Suppressor macrophage (primary cell): Measurements from ENCODE around the gene CLOCK.

ENCODE experiments used
- DNase-seq, 4 experiments: peaks; one replicate each; pipeline ENCODE4 v3.0.0-alpha.2; 2020 to 2022

CLOCK gene

GRCh38 chr4:55469979-55470378 lies 76.7 kb downstream of the CLOCK start:
- DNase-seq = no peak

GRCh38 chr4:55468724-55469123 lies 78.0 kb downstream of the CLOCK start:
- DNase-seq = no peak

GRCh38 chr4:55466001-55466400 lies 80.7 kb downstream of the CLOCK start:
- peak; percentile 8 to 48 (median 15) for DNase-seq

GRCh38 chr4:55458611-55459010 lies 88.1 kb downstream of the CLOCK start:
- DNase-seq = no peak

GRCh38 chr4:55458164-55458563 lies 88.5 kb downstream of the CLOCK start:
- DNase-seq = no peak

- no peak for DNase-seq
These were observed 96.1 kb downstream of the CLOCK start for GRCh38 chr4:55450566-55450965.

- no peak for DNase-seq
These were observed 98.9 kb downstream of the CLOCK start for GRCh38 chr4:55447831-55448230.

GRCh38 chr4:55447108-55447708 lies 99.5 kb downstream of the CLOCK start:
- peak in 3 of 4 experiments; percentile 18 to 42 (median 36) for DNase-seq

GRCh38 chr4:55446578-55446922 lies 100.2 kb downstream of the CLOCK start:
- DNase-seq = no peak

GRCh38 chr4:55445921-55446577 lies 100.7 kb downstream of the CLOCK start:
- DNase-seq = peak in 2 of 4 experiments; percentile 23 to 61

GRCh38 chr4:55444827-55445226 lies 101.9 kb downstream of the CLOCK start:
- DNase-seq = no peak

- DNase-seq = no peak
These were observed 104.2 kb downstream of the CLOCK start for GRCh38 chr4:55442541-55442940.

- no peak for DNase-seq
These were observed 105.9 kb downstream of the CLOCK start for GRCh38 chr4:55440786-55441185.

- DNase-seq = no peak
These were observed 107.7 kb downstream of the CLOCK start for GRCh38 chr4:55439023-55439422.

GRCh38 chr4:55438314-55438713 lies 108.4 kb downstream of the CLOCK start:
- DNase-seq = no peak

- DNase-seq = no peak
These were observed 108.9 kb downstream of the CLOCK start for GRCh38 chr4:55437823-55438222.

GRCh38 chr4:55437356-55437796 lies 109.3 kb downstream of the CLOCK start:
- DNase-seq = no peak

GRCh38 chr4:55435141-55435841 lies 111.4 kb downstream of the CLOCK start:
- peak; percentile 3 to 26 (median 16) for DNase-seq

GRCh38 chr4:55431710-55432336 lies 114.9 kb downstream of the CLOCK start:
- DNase-seq = no peak

GRCh38 chr4:55424791-55425190 lies 121.9 kb downstream of the CLOCK start:
- DNase-seq = no peak

- no peak for DNase-seq
These were observed 130.5 kb downstream of the CLOCK start for GRCh38 chr4:55416176-55416575.

GRCh38 chr4:55411621-55412020 lies 135.1 kb downstream of the CLOCK start:
- DNase-seq = no peak

- no peak for DNase-seq
These were observed 136.3 kb downstream of the CLOCK start for GRCh38 chr4:55410431-55410830.
